Neural progenitor cell (in vitro differentiated cells): ENCODE results near the gene B3GAT1.

Experiments used
- CTCF ChIP-seq: fragments of 200-600 bp; sonication (generic); IDR thresholded peaks from 2 replicates; pipeline ENCODE4 v1.5.1; 2017; ENCODE audit warnings: antibody characterized with exemption, mild to moderate bottlenecking
- EZH2phosphoT487 ChIP-seq: fragments of 200-600 bp; sonication (generic); IDR thresholded peaks from 2 replicates; pipeline ENCODE4 v1.6.1; 2017; ENCODE audit warnings: antibody characterized with exemption

GRCh38 chr11:134333946-134334345, 78.1 kb downstream of the B3GAT1 start:
- TF ChIP-seq CTCF: no peak
- TF ChIP-seq EZH2phosphoT487: no peak
